ENCODE results near the gene OR2V1. TPM values are rescaled to one million over a fixed set of nuclear protein-coding genes. Genes with fewer than 3 reads are reported as not detected.
"Not testable (repeated sequence)": the region's sequence is repeated elsewhere in the genome, so short reads cannot be mapped to it uniquely, and the experiment has no call there.

OR2V1 gene
- total RNA-seq, 4 donors from 2014 or later: not detected

GRCh38 chr5:181171782-181172181 lies 40.8 kb upstream of the OR2V1 start:
- TF ChIP-seq, protein P1, sequence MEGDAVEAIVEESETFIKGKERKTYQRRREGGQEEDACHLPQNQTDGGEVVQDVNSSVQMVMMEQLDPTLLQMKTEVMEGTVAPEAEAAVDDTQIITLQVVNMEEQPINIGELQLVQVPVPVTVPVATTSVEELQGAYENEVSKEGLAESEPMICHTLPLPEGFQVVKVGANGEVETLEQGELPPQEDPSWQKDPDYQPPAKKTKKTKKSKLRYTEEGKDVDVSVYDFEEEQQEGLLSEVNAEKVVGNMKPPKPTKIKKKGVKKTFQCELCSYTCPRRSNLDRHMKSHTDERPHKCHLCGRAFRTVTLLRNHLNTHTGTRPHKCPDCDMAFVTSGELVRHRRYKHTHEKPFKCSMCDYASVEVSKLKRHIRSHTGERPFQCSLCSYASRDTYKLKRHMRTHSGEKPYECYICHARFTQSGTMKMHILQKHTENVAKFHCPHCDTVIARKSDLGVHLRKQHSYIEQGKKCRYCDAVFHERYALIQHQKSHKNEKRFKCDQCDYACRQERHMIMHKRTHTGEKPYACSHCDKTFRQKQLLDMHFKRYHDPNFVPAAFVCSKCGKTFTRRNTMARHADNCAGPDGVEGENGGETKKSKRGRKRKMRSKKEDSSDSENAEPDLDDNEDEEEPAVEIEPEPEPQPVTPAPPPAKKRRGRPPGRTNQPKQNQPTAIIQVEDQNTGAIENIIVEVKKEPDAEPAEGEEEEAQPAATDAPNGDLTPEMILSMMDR (IDR thresholded peaks at IDR 0.05): no peak
- TF ChIP-seq POLR2A (IDR thresholded peaks at IDR 0.05): no peak
- Histone ChIP-seq H3K27ac (no peak overlapping the region), H3K9me3 (no peaks in the 10 kb centered on the region), H3K36me3 (no peaks in the 10 kb centered on the region), H3K27me3 (peaks cover 24% of the 10 kb centered on the region), H3K4me1 (peaks cover 6 to 9% of the 10 kb centered on the region in 2 donors), H3K4me3 (replicated peaks in 1 of 3) (no peak overlapping the region)
- 43 to 48% methylated on average over 3 of the region's 3 CpGs for WGBS, 2 donors
- intact Hi-C loops (cut with DNase I): no loop called here
- DNase-seq: no peak

- Histone ChIP-seq H3K9me3 (no peaks in the 10 kb centered on the region), H3K4me1 (peaks cover 6 to 9% of the 10 kb centered on the region in 2 donors), H3K4me3 (replicated peaks in 1 of 3) (no peak overlapping the region), H3K36me3 (no peaks in the 10 kb centered on the region), H3K27ac (no peak overlapping the region), H3K27me3 (peaks cover 24% of the 10 kb centered on the region)
- intact Hi-C loops (cut with DNase I): no loop called here
- TF ChIP-seq, protein P1 (IDR thresholded peaks at IDR 0.05): no peak
- no peak for TF ChIP-seq POLR2A (IDR thresholded peaks at IDR 0.05)
- no peak for DNase-seq
- WGBS, 2 donors: 52 to 58% methylated on average over 6 of the region's 6 CpGs
These were observed 40.0 kb upstream of the OR2V1 start for GRCh38 chr5:181170996-181171395.

- Histone ChIP-seq H3K27me3 (peaks cover 24% of the 10 kb centered on the region), H3K27ac (no peak overlapping the region), H3K36me3 (no peaks in the 10 kb centered on the region), H3K9me3 (no peaks in the 10 kb centered on the region), H3K4me3 (replicated peaks in 1 of 3) (no peak overlapping the region), H3K4me1 (peaks cover 6 to 9% of the 10 kb centered on the region in 2 donors)
- DNase-seq: no peak
- 11 to 16% methylated on average over 30 to 32 of the region's 33 CpGs for WGBS, 2 donors
- intact Hi-C loops (cut with DNase I): no loop called here
- TF ChIP-seq, protein P1 (IDR thresholded peaks at IDR 0.05): no peak
- TF ChIP-seq POLR2A (IDR thresholded peaks at IDR 0.05): no peak
These were observed 39.4 kb upstream of the OR2V1 start for GRCh38 chr5:181170237-181170825.

GRCh38 chr5:181169459-181170236 lies 38.7 kb upstream of the OR2V1 start:
- H3K9me3 ChIP-seq; H3K27ac ChIP-seq; H3K36me3 ChIP-seq; intact Hi-C loops (cut with DNase I); H3K4me1 ChIP-seq; H3K4me3 ChIP-seq (replicated peaks in 1 of 3): not testable (repeated sequence)
- WGBS, 2 donors: 6 to 8% methylated on average over 35 to 48 of the region's 50 CpGs
- DNase-seq: peak in 1 of 2 donors; percentile 22
- peaks cover 24% of the 10 kb centered on the region for H3K27me3 ChIP-seq

DNA sequence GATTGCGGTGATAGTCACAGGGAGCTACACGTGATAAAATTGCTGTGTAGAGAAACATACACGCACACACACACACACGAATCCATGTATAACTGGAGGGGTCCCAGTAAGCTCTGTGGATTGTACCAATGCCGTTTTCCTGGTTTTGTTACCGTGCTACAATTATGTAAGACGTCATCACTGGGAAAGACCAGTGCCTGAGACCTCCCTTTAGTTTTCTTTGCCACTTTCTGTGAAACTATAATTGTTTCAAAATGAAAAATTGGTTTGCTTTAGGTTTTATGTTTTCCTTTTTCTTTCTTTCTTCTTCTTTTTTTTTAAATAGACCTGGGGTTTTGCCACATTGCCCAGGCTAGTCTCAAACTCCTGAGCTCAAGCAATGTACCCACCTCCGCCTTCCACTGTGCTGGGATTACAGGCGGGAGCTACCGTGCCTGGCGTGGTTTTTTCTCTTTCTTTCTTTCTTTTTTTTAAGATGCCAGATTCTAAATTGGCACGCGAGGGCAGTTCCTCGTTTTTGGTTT lies 37.7 kb upstream of the OR2V1 start:
- Histone ChIP-seq H3K36me3 (no peaks in the 10 kb centered on the region), H3K4me1 (peaks cover 6 to 9% of the 10 kb centered on the region in 2 donors), H3K9me3 (no peaks in the 10 kb centered on the region), H3K27me3 (peaks cover 19% of the 10 kb centered on the region), H3K27ac (no peak overlapping the region), H3K4me3 (replicated peaks in 1 of 3) (no peak overlapping the region)
- intact Hi-C loops (cut with DNase I): no loop called here
- 36 to 37% methylated on average over 14 of the region's 14 CpGs for WGBS, 2 donors
- TF ChIP-seq, protein P1 (IDR thresholded peaks at IDR 0.05): no peak
- TF ChIP-seq POLR2A (IDR thresholded peaks at IDR 0.05): no peak
- no peak for DNase-seq
